Measurements from ENCODE around the gene MAP4K4.
"Not testable (repeated sequence)": the region's sequence is repeated elsewhere in the genome, so short reads cannot be mapped to it uniquely, and the experiment has no call there.

The MAP4K4 gene

DNA sequence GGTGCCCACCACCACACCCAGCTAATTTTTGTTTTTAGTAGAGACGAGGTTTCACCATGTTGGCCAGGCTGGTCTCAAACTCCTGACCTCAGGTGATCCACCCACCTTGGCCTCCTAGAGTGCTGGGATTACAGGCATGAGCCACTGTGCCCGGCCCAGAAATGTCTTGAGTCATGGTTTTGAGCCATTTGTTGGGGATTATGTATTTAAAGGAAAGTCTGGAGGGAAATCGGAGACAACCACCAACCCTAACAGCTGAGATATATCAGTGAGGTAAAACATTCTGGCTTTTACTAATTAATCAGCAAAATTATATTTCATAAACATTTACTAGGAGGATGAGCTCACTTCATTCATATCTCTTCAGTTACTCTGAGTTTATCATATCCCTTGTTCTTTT, 72.2 kb downstream of the MAP4K4 start:
- DNase-seq = not testable (repeated sequence)

DNA sequence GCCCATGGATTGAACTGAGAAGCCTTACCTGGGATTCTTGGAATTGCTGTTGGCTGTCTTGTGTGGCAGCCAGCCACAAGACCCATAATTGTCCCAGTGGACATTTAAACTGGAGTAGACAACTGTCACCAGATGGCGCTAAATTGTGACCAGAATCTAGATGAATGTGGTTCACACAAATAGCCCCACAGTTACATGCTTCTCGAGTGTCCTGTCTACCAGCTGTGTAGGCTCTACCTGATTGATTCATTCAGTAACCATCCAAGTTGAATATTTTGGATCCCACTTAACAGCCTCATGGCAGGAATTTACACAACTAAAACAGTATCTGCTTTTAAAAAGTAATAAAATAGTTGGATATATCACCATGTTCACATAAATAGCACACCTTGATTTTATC, 73.2 kb downstream of the MAP4K4 start:
- no peak for DNase-seq

DNA sequence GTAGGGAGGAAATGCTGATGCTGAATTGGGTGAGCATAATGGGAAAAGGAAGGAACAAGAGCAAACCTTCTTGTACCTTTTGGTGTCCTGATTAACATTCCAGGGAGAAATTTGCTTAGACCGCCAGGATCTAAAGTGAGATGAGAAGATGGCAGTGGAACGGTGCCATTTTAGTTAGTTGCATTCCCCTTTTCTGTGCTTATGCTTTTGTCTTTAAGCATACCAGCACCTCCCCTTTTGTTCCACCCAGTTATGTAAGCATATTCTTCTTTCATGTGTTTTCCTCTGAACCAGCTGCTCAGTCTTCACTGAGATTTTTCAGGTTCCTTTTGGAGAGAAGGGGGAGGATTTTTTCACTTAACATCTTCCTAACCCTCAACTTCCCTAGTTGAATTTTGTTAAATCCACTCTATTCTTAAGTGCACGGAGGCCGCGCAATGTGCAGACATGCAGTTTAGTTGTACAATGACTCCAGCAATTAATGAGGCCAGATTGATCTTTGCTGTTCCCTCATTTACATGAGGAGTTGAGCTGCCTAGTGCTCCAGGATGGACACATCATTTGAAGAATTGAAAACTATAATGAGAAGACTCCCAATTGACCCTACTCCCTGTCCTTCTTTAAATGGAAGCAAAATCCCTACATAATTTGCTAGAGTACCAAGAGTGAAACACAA, 73.9 kb downstream of the MAP4K4 start:
- DNase-seq = no peak

DNA sequence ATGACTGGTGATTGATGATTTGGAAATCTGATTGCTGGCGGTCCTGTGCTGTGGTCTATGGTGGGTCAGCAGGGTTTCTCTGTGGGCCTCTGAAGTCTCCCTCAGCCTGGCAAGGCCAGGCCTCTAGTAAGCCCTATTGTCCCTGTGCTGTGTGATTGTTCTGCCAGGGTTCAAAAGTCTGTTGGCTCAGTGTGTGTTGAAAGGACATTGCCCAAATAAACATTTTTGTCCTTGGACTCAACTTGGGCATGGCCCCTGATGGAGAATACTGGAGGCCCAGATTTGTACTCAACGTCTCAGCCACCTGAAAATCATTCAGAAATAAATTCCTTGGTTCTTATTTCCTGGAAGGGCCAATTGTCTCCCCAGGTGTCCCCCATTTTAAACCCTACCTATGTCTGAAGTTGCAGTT, 74.4 kb downstream of the MAP4K4 start:
- no peak for DNase-seq

DNA sequence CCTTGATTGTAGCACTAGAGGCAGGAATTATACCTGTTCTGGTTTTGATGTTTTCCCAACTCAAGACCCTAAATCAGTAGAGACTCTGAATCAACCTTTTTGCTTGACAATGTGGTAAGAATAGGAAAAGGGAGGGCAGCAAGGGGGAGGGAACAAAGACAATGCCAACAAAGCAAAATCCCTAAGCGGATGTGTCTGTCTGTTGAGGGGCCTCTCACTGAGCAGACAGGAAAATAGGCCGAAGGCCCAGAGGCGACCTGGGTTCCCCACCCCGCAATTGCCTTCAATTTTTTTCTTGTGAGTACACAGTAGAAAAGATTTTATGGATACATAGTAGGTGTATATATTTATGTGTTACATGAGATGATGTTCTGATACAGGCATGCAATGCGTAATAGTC, 75.6 kb downstream of the MAP4K4 start:
- DNase-seq = no peak

DNA sequence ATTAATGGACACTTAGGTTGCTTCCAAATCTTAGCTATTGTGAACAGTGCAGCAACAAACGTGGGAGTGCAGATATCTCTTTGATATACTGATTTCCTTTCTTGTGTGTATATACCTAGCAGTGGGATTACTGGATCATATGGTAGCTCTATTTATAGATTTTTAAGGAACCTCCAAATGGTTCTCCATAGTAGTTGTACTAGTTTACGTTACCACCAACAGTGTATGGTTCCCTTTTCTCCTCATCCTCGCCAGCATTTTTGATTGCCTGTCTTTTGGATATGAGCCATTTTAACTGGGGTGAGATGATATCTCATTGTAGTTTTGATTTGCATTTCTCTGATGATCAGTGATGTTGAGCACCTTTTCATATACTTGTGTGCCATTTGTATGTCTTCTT, 76.5 kb downstream of the MAP4K4 start:
- not testable (repeated sequence) for DNase-seq

DNA sequence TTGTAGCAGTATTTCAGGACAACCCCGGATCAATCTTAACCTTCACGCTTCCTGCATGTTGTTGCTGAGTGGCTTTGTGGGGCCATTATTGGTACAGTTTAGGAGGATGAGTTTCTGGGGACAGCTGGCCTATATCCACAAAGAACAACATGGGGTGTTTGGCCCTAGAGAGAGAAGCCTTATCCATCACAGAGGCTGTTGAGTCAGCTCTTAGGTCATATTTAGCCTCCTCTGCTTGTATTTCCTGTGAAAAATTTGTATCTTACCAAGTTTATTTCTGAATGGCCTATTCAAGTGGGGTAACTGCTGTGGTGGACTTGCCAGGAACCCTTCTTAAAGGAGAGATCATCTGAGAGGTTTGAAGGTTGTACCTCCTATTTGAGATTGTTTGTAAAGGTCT, 77.6 kb downstream of the MAP4K4 start:
- no peak for DNase-seq

DNA sequence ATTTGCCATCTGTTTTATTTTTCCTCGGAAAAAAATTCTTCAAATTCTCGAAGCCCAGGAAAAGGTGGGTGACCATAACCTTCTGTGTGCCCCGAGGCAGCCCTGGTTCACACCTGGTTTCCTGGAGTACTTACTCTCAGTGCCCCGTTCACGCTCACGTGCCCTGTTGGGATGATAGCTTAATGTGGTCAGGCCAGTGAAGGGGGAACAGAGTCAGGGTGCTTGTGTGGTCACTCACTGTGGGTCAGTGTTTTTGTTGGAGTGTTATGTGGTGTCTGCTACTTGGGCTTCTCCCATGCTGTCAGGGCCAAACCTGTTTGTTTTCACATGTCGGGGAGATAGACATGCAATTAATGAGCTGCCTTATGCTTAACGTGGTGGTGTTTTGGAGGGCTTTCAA, 78.1 kb downstream of the MAP4K4 start:
- no peak for DNase-seq

DNA sequence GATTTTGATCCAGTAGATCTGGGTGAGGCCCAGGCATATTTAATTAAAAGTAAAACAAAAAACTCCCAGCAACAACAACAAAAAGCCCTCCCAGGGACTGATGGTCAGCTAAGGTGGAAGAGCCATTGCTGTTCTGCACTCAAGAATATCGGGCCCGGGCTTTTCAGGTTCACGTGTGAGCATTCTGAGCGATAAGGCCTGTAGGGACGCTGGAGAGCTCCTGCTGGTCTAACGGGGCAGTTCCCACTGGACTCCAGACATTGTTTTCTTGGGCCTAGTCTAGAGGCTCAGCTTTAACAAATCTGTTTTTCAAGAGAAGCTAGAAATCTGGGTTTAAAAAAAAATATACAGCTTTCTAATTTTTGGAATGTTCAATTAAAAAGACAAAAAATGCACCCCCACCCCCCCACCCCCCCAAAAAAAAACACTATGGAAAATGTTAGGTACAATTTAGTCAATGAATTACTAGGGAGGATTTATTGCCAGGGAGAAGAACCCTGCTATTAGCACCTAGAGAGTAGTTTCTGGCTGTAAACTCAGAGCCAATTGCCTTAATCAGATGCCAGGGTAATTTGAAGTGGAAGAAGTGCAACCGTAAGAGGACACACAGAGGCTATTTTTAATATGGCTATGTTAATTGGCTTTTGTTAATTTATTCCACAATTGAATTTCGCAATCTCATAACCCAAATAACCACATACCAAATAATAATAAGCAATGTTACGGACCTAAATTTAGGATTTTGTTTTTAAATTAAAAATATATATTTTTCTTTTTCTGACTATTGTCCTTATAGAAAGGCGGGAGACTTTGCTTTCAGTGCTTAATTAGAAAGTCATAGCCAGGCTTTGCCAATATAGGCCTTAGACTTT, 78.9 kb downstream of the MAP4K4 start:
- DNase-seq = peak; percentile 36

DNA sequence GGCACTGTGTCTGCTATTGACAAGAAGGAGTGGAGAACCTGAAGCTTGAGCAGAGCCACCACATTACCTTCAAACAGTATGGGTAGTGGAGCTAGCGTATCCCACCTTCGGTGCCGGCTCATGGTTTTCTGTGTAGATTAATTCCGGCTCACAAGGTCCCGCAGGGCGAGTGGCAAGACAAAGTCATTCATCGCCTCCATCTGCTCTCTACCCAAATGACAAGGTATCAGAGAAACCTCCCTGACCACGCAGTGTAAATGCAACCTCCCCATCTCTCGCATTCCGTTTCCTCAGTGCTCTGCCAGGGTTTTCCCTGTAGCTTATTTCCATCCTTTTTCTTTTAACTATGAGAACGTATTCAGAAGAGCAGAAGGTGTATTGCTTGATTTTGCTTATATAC, 79.8 kb downstream of the MAP4K4 start:
- no peak for DNase-seq

DNA sequence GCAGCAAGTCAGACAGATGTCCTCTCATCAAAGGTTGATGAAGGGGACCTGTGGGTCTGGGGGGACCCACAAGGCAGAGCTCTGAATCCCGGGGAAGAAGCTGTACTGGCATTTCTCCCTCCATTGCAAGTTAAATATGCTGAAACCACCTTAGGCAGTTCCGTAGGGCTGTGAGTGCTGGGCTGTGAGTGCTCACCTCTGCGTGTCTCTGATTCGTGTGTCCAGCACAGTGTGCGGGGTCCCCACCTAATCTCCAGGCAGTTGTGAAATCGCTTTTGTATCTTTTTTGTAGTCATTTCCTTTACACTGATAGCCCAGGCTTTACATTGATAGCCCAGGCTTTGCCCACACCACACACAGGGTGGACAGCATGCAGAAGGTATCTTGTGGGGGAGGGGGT, 80.6 kb downstream of the MAP4K4 start:
- DNase-seq = no peak

DNA sequence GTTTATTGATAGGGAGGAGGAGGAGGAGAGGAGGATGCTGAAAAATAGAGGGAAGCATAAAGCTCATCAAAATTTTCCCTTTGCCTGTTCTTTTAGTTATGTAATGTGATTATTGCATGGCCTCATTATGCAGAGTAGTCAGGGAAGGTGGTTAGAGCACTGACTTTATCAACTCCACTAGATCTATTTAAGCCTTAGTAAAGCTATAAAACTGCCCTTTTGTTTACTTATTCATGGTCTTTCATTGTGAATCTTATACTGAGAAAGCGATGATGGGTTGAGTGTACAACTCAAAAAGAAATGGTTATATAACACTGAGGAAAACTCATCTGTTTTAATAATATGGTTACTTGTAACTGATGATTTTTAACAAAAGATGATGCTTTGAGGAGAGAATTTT, 81.7 kb downstream of the MAP4K4 start:
- no peak for DNase-seq

DNA sequence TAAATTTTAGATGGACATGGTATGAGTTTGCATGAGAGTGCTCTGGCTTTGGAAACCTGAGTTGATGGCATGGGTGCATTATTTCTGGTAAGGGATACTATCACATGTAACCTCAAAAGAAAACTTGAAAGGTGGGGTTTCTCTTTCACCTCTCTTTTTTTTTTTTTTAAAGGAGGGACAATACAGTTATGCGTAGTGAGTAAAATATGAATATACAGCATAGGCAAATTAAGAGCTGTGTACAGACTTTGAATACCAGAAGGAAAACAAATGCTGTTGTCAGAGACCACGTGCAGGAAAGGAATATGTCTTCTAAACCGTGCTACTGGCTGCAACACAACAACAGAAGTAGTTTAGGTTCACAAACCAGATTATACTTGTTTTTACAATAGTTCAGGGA, 82.1 kb downstream of the MAP4K4 start:
- no peak for DNase-seq

DNA sequence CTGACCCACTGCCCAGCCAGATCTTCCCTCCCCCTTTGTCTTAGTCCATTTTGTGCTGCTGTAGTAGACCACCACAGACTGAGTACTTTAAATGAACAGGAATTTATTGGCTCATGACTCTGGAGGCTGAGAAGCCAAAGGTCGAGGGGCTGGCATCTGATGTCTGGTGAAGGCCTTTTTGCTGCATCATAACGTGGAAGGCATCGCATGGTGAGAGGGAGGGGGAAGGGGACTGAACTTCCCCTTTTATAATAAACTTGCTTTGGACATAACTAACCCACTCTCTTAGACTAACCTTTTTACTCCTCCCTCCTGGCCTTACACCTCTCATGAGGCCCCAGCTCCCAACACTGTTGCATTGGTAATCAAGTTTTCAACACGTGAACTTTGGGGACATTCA, 83.8 kb downstream of the MAP4K4 start:
- no peak for DNase-seq

DNA sequence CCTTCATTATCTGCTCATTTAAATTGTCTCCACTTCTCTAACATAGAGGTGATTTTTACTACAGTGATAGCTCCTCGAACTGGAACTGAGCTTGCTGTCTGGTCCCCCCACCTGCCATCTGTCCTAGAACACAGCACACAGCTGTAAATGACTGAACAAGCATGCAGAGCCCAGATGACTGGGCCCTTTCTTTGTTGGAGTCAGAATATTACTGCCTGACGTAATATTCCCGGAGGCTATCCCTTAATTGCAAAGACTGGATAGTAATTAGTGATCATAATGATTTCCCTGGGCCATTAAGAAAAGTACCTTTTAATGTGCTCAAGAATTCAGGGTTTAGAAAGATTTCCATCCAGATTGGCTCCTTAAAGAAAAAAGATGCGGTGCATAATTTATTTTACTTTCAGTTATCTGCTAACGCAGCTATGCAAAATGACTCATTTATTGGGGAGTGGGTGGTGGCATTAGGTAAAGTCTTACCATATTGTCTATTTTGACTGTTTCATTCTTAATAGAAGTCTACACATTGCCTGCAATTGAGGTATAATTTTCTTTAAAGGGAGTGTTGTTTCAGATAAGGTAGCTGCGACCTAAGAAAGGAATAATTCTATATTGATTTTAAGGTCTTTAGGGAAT, 84.4 kb downstream of the MAP4K4 start:
- no peak for DNase-seq

DNA sequence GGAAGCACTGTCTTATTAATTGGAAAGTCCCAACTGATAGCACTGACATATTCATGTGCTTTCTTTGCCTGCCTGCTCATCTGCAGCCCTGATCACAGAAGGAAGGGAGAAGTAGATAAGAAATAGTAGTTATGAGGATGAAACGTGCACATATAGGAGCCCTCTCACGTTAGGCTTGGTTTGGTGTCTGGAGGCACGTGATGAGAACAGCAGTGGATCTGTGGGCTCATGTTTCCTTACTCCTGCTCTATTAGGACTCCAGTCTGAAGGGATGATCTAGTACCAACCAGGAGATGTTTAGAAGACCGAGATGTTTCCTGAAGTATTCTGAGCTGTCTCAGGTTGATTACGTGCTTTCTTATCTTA, 84.9 kb downstream of the MAP4K4 start:
- no peak for DNase-seq

DNA sequence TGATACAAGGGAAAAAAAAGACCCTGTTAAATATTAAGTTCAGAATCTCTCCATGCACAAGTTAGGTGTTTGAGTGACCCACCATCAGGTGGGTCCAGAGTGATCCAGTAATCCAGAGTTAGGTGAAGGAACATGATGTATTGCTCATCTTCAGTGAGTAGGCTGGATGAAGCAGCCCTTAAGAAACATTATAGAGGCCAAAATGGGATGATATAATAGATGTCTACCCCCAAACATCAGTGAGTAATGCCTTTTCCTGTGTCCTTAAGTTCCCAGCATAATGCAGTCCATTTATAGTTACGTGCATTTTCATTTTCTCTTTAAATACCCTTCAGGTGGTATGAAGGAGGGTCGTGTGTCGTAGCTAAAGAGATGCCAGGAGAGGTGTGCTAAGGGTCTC, 89.6 kb downstream of the MAP4K4 start:
- no peak for DNase-seq

DNA sequence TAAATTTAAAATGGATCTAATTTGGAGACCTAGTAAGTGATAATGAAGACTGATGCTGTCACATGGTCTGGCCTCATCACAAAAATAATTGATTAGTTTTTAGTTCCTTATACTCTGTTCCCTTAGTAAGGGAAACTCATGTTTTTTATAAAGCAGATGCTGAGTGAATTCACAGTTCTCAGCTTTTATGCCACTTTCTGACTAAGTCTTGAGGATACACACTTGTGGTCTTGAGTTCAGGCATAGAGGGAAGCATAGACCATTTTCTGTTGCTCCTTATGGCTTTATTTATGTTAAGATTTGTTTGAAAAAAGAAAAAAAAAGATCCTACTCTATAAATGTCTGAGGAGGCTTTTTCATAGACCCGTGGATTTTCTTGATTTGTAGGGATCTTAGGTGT, 91.1 kb downstream of the MAP4K4 start:
- no peak for DNase-seq

DNA sequence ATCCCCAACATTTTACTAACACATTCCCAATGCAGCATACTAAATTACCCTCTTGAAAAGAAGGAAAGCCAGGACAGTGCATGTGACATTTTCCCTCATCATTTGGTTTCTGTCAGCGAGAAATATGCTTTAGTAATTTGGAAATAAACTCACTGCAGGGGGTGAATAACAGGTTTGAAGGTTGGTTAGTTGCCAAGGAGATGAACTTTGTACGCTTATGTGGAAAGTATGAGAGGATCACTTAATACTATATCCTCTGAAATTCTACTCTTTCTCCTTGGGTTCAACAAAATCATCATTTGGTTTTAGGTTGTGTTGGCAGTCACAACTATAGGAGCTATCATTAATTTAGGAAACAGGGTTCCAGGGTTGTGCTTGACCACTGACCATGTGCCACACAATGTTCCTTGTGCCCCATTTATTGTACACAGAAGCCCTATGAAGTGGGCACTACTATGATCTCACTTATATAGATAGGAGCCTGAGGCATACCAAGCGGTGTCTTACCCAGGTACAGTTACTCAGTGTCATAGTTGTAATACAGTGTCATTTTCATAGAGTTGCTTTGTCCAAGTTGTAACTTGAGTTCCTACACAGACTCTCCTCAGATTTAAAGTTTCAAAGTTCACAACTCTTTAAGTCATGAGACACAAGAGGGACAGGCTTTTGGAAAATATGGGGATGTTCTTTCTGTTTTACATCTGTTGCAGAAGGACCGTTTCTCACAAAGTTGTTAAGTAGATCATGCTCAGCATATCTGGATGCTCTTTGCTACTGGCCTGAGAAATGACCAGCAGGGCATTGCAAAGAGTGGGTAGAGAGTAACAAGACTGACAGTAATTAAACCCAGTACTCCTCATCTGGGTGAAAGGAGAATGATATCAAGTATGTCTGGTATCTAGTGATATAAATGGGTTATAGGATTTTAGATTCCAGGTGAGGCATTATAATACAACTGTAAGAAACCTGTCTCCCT, 91.8 kb downstream of the MAP4K4 start:
- no peak for DNase-seq

DNA sequence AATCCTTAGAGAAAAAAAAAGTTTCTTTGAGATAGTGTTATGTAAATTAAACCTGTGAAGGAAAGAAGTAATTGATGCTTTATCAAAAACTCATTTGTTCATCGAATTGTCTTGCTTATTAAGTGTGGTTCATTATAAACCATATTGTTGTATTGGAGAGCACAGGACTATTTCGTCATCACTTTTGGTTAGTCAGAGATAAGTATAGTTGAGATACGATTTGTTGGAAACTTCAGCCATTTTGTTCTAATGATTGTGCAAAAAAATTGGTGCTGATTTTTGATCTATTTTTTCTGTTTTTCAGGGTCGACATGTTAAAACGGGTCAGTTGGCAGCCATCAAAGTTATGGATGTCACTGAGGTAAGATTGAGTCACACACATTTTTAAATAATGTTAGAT, 92.9 kb downstream of the MAP4K4 start:
- DNase-seq = no peak

DNA sequence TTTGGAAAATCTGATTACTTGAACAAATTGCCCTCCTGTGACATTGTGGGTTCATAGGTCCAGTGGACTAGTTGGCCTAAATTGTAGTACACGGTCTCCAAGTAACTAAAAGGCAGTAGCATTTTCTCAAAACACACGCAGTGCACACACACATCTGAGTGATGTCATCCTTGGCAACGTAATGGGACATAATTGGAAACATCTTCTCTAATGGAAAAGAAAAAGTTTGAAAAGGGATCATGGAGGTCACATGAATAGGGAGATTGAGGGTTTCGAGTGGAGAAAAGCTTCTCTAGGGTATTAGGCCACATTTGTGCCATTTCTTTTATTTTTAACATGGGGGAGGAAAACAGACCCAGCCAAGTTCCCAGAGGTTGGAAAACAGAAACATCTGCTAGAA, 93.3 kb downstream of the MAP4K4 start:
- no peak for DNase-seq

DNA sequence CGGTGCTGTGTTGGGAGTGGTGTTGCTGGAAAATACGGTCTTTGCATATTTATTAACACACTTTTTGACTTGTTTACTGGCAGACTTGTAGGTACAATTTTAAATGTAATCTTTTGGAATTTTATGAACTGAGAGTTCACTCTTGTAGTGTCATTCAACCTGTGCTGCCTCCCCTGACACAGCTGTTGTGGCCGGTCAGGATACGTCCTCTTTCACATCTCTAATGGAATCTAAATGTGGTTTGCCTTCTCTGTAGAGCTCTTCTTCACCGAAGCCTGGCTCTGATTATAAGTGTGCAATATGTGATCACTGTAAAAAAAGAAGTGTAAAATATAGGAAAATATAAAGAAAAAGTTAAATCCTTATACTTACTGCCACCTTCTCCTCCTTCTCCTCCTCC, 94.7 kb downstream of the MAP4K4 start:
- DNase-seq = no peak

Measured in DMS79 treated with DMSO at 0.1 percent for 48 hours (cell line).